ENCODE data around the gene DUS2. TPM values are rescaled to one million over a fixed set of nuclear protein-coding genes. Genes with fewer than 3 reads are reported as not detected.

Gene DUS2
- total and polyA plus RNA-seq, 9 of the 15 experiments (the other 6 are each of a cell fraction or from before 2014, with no cell fraction given) = 5.8 to 22.5 (median 20.6) TPM

DNA sequence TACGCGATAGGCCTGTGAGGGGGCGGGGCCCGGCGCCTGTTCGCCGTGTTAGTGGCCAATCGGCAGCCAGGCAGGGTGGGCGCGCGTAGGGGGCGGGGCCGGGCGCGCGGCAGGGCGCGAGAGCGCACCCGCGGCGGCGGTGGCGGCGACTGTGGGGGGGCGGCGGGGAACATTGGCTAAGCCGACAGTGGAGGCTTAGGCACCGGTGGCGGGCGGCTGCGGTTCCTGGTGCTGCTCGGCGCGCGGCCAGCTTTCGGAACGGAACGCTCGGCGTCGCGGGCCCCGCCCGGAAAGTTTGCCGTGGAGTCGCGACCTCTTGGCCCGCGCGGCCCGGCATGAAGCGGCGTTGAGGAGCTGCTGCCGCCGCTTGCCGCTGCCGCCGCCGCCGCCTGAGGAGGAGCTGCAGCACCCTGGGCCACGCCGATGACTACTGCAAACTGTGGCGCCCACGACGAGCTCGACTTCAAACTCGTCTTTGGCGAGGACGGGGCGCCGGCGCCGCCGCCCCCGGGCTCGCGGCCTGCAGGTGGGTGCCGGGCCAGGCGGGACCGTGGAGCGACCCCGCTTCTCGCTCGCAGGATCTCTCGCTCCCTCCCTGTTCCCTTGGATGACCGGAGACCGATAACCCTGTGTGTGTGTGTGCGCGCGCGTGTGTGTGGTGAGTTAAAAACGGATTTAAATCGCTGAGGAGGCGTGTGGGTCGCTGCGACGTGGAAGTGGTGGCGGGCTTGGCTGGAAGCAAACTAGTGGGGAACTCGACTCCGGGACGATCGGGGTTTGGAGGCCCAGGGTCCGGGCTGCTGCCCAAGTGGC, 62.4 kb downstream of the DUS2 start, which contains the start of gene NFATC3 (continued):
- TF ChIP-seq TAF7 (tag; IDR thresholded peaks at IDR 0.05) (0 out of 2 replicates have a peak, but pooled peaks have one; percentile 19), ZNF583 (CRISPR knock-in tag; IDR thresholded peaks at IDR 0.05) (no peak), TCF7L2 (IDR thresholded peaks at IDR 0.05; ENCODE audit: low read depth, low read length) (no peak), STAT5B (CRISPR knock-in tag; IDR thresholded peaks at IDR 0.05) (no peak), ZNF347 (CRISPR knock-in tag; IDR thresholded peaks at IDR 0.05; ENCODE audit: low read depth) (no peak), FOXM1 (IDR thresholded peaks at IDR 0.05; ENCODE audit: low read depth) (no peak), FOXM1 (CRISPR knock-in tag; IDR thresholded peaks at IDR 0.05; ENCODE audit: low read depth) (no peak; the same call in 1 of the 2 replicates), GATAD2A (IDR thresholded peaks at IDR 0.05) (no peak), ZEB2 (IDR thresholded peaks at IDR 0.05) (no peak), ZBTB8A (IDR thresholded peaks at IDR 0.05; ENCODE audit: partially characterized antibody) (no peak)
- TF ChIP-seq, protein P1, sequence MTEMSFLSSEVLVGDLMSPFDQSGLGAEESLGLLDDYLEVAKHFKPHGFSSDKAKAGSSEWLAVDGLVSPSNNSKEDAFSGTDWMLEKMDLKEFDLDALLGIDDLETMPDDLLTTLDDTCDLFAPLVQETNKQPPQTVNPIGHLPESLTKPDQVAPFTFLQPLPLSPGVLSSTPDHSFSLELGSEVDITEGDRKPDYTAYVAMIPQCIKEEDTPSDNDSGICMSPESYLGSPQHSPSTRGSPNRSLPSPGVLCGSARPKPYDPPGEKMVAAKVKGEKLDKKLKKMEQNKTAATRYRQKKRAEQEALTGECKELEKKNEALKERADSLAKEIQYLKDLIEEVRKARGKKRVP (CRISPR knock-in tag; IDR thresholded peaks at IDR 0.05) = no peak
- TF ChIP-seq, protein P2, sequence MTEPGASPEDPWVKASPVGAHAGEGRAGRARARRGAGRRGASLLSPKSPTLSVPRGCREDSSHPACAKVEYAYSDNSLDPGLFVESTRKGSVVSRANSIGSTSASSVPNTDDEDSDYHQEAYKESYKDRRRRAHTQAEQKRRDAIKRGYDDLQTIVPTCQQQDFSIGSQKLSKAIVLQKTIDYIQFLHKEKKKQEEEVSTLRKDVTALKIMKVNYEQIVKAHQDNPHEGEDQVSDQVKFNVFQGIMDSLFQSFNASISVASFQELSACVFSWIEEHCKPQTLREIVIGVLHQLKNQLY (CRISPR knock-in tag; conservative IDR thresholded peaks at IDR 0.05) = no peak
- TF ChIP-seq, protein P3, sequence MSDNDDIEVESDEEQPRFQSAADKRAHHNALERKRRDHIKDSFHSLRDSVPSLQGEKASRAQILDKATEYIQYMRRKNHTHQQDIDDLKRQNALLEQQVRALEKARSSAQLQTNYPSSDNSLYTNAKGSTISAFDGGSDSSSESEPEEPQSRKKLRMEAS (CRISPR knock-in tag; IDR thresholded peaks at IDR 0.05) = 0 out of 2 replicates have a peak, but pooled peaks have one; percentile 21
- TF ChIP-seq, protein P4, sequence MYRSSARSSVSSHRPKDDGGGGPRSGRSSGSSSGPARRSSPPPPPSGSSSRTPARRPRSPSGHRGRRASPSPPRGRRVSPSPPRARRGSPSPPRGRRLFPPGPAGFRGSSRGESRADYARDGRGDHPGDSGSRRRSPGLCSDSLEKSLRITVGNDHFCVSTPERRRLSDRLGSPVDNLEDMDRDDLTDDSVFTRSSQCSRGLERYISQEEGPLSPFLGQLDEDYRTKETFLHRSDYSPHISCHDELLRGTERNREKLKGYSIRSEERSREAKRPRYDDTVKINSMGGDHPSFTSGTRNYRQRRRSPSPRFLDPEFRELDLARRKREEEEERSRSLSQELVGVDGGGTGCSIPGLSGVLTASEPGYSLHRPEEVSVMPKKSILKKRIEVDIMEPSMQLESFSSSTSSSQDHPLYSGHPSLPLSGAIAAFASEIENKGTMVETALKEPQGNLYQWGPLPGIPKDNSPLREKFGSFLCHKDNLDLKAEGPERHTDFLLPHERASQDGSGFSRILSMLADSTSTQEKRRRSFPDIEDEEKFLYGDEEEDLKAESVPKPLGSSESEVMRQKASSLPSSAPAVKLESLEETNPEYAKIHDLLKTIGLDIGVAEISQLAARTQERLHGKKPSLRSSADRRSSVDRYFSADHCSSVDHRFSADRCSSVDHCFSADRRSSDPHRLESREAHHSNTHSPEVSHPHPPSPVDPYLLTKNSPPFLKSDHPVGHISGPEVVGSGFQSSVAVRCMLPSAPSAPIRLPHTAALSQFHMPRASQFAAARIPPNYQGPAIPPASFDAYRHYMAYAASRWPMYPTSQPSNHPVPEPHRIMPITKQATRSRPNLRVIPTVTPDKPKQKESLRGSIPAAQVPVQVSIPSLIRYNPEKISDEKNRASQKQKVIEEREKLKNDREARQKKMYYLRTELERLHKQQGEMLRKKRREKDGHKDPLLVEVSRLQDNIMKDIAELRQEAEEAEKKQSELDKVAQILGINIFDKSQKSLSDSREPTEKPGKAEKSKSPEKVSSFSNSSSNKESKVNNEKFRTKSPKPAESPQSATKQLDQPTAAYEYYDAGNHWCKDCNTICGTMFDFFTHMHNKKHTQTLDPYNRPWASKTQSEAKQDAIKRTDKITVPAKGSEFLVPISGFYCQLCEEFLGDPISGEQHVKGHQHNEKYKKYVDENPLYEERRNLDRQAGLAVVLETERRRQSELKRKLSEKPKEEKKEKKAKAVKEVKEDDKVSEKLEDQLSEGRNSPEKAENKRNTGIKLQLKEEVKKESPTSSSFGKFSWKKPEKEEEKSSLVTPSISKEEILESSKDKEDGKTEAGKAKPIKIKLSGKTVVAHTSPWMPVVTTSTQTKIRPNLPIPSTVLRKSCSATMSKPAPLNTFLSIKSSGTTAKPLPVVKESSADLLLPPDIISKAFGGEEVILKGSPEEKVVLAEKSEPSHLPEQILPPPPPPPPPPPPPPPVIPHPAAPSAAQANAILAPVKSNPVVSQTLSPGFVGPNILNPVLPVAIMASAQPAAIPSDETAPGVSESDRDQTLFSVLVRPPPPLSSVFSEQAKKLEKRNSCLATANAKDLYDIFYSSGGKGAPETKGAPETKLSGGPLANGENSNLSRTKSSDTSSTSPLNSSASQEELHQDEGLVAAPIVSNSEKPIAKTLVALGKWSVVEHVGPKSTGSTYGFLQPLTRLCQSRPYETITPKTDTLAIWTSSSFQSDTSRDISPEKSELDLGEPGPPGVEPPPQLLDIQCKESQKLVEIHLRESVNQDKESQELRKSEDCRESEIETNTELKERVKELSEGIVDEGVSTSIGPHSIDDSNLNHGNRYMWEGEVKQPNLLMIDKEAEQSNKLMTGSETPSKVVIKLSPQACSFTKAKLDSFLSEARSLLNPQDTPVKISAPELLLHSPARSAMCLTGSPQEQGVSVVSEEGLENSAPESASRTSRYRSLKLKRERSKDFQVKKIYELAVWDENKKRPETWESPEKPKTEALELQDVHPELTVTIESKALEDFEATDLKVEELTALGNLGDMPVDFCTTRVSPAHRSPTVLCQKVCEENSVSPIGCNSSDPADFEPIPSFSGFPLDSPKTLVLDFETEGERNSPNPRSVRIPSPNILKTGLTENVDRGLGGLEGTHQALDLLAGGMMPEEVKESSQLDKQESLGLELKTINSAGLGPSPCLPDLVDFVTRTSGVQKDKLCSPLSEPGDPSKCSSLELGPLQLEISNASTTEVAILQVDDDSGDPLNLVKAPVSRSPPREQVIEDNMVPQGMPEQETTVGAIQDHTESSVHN (IDR thresholded peaks at IDR 0.05; ENCODE audit: borderline replicate concordance in 1 of 2, low read depth in 1 of 2) = no peak
- TF ChIP-seq, protein P5, sequence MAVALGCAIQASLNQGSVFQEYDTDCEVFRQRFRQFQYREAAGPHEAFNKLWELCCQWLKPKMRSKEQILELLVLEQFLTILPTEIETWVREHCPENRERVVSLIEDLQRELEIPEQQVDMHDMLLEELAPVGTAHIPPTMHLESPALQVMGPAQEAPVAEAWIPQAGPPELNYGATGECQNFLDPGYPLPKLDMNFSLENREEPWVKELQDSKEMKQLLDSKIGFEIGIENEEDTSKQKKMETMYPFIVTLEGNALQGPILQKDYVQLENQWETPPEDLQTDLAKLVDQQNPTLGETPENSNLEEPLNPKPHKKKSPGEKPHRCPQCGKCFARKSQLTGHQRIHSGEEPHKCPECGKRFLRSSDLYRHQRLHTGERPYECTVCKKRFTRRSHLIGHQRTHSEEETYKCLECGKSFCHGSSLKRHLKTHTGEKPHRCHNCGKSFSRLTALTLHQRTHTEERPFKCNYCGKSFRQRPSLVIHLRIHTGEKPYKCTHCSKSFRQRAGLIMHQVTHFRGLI (CRISPR knock-in tag; IDR thresholded peaks at IDR 0.05) = no peak
